Ovary (tissue), 3 donors: Measurements from ENCODE around the gene PHPT1.

Experiments
- EP300 ChIP-seq: sonication (generic); formaldehyde crosslinking; IDR thresholded peaks from one replicate; pipeline ENCODE4 v1.6.1; 2017; ENCODE audit warnings: antibody characterized with exemption
- TF ChIP-seq, protein P1 (sequence below), 3 donors: fragments of 450-650 bp in 2 of 3; fragments of 200-600 bp in 1 of 3; IDR thresholded peaks; one replicate each; pipeline versions ENCODE4 v1.5.1 to v1.8.0; 2016 to 2022; ENCODE audit warnings: antibody characterized with exemption in 3 of 3, mild to moderate bottlenecking in 1 of 3
- donor health status: DM: no; HTN: no; CAD: no.

DNA sequence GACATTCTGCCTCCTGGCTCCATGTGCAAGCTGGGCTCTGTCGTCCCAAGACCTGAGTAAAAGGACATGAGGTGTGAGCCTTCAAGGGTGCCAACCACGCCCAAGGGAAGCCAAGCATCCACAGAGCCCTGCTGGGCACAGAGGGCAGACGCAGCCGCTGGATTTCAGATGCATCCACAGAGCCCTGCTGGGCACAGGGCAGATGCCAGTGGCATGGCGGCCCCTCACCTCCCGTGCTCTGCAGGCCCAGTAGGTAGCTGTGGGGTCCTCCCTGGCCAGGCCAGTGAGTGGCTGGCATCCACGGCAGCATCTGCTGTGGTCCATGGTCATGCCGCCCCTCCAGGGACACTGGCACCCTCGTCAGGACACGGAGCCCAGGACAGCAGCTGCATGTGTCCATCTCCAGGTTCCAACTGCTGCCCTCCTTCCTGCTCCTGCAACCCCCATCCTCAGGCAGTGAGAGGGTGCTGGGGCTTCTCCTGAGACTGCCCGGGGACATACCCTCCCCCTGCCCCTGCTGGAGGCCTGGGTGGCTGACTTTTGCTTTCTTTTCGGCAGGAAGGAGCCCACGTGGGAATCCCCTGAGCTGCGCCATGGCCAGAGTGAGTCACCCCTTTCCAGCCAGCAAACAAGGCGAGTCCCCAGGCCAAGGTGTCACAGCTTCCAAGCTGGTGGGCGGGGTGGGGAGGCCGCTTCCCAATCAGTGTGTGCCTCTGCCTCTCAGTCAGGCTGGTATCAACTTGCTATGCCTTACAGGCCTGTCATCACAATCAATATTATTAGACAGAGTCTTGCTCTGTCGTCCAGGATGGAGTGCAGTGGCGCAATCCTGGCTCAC is 33.1 kb downstream of the PHPT1 start:
- TF ChIP-seq, protein P1, sequence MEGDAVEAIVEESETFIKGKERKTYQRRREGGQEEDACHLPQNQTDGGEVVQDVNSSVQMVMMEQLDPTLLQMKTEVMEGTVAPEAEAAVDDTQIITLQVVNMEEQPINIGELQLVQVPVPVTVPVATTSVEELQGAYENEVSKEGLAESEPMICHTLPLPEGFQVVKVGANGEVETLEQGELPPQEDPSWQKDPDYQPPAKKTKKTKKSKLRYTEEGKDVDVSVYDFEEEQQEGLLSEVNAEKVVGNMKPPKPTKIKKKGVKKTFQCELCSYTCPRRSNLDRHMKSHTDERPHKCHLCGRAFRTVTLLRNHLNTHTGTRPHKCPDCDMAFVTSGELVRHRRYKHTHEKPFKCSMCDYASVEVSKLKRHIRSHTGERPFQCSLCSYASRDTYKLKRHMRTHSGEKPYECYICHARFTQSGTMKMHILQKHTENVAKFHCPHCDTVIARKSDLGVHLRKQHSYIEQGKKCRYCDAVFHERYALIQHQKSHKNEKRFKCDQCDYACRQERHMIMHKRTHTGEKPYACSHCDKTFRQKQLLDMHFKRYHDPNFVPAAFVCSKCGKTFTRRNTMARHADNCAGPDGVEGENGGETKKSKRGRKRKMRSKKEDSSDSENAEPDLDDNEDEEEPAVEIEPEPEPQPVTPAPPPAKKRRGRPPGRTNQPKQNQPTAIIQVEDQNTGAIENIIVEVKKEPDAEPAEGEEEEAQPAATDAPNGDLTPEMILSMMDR (IDR thresholded peaks at IDR 0.05), result no peak
- TF ChIP-seq EP300, result no peak
